Pons (tissue), 1 donor: ENCODE results near the gene VPS26C.

ENCODE experiments used
- DNase-seq: peaks from one replicate; pipeline ENCODE4 v3.0.0-alpha.2; 2016; ENCODE audit warnings: low spot score

VPS26C gene

DNA sequence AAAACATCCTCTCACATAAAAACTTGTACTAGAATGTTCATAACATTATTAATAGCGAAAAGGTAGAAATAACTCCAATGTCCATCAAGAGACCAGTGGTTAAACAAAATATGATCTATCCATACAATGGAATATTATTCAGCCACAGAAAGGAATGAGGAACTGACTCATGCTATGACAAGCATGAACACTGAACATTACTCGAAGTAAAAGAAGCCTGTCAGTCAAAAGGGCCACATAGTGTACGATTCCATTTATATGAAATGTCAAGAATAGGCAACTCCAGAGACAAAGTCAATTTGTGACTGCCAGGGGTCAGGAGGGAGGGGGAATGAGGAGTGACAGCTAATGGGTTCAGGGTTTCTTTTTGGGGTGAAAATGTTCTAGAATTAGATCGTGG lies 2.3 kb downstream of the VPS26C start:
- no peak for DNase-seq

DNA sequence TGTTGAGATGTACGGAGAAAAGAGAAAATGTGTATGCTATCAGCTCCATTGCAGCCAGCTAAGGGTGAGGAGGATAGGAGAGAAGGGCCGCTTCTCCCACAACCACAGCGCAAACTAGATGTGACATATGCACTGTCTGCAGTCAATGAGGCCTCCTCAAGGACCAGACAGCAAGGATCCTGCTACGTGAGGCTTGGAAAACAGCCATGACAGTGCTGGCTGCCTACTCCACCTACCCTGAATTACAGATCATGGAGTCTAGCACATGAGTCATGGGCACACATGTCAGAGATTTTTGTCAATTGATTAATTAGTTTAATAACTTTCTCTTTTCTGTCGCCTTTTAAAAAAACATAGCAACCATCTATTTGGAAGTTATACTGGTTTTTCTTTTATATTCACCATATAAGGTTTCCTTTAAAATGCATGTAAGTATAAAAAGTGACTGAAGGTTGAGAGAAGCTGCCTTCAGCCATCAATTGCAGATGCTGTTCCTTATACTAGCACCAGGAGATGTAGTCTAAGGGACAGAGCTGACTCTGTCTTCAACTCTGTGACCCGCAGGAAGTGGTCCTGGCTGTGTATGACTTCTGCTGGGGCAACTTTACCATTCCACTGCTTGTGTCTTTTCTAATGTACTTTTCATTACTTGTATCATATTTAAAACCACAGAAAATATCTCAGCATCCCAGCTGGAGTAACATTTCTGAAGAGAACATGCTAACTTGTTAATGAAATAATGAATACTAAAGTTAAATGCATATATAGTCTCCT lies 3.1 kb downstream of the VPS26C start:
- DNase-seq = no peak

DNA sequence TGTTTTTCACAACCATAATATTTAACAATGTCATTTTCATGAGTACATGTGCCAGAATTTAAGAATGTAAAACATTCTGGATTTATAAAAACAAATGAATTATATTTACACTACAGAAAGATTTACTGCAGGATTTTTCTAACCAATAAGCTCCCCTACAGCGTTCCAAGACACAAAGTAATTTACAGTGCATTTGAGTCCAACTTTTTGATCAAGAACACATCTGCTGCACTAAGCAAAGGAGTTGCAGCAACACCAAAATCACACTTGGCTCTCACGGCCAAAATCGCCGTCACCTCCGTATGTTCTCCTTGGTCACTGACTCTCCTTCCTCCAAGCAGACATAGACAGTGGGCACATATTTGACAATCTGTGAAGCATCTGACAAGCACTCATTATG lies 7.7 kb downstream of the VPS26C start:
- no peak for DNase-seq

DNA sequence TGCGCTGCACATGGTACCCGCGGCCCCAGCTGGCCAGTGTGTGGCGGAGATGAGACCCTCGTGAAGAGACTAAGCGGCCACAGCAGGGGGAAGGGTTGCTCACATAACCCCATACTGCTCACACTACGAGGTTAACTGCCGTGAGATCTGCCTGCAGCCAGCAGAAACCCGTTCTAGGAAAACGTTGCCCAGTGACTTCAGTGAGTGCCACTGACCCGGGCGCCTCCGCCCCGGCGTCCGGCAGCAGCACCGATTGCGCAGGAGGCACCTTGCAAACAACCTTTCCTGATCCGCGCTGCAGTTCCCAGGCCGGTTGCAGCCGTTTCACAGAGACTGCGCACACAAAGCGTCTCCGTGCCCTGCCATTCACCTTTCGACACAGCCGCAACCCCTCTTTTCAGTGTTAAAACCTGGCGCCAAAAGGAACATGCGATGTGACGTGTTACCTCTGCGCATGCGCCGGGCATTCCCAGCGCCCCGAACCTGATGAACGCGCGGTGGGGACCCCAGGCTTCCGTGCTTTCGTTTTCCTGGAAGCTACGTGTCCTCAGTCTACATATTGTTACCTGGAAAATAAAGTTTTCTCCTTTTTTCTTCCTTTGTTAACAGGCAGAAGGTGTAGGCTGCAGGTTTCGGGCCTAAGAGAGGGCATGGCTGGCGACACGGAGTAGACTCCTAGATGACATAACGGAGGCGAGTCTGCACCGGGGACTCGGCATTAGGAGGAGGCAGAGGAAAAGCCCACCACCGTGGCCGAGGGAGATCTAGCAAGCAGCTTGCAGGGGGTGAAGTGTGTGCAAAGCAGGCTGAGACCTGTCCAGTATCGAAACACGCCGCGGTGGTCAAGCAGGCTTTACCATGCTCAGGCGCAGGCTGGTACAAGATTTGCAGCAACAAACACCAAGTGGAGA lies 8.9 kb downstream of the VPS26C start:
- peak; percentile 68 for DNase-seq

DNA sequence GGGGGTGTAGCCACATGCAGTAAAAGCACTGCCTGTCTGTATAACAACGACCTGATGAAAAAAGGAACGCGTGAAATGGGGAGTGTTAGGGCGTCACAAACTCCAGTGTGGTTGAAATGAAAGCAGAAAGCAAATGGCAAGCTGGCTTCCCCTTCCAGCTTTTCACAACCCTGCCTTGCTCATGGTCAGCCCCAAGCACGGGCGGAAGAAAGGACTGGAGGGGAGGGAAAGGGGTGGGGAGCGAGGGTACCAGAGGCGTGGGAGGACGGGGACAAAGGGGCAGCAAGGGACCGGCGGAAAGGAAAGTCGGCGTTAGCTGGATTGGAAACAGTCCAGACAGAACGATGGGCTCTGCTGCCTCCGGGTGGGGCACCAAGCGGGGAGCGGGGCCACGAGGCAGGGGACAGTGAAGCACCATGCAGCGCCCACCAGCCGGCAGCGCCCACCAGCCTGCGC lies 9.6 kb downstream of the VPS26C start:
- DNase-seq = no peak

DNA sequence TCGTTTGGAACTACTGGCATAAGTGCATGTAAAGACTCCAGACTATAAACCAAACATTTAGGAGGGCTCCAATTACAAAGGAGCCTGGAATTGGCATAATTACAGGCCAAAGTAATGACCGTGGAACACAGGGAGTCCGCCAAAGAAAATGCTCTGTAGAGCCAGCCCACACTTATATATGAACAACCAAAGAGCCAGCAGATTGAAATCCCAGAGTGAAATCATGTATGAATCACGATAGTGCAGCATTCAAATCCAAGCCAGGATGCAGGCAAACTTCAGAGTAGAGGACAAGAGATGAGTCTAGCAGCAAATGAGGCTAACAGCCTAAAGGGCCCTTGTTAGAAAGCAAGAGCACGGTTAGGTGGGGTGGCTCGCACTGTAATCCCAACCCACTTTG lies 13.1 kb downstream of the VPS26C start:
- no peak for DNase-seq

DNA sequence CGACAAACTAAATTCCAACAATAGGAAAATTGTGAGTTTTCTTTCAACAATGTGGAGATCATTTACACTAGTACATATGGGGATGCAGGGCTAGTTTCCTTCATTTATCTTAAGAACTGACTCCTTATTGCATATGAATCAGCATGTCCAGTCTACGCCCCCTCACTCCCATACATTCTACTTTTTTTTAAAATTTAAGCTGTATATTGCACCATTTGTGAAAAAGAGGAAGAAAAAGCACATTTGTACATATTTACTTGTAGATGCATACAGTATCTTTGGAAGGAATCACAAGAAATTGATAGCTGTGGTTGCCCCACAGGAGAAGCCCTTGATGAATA lies 15.9 kb downstream of the VPS26C start:
- no peak for DNase-seq

DNA sequence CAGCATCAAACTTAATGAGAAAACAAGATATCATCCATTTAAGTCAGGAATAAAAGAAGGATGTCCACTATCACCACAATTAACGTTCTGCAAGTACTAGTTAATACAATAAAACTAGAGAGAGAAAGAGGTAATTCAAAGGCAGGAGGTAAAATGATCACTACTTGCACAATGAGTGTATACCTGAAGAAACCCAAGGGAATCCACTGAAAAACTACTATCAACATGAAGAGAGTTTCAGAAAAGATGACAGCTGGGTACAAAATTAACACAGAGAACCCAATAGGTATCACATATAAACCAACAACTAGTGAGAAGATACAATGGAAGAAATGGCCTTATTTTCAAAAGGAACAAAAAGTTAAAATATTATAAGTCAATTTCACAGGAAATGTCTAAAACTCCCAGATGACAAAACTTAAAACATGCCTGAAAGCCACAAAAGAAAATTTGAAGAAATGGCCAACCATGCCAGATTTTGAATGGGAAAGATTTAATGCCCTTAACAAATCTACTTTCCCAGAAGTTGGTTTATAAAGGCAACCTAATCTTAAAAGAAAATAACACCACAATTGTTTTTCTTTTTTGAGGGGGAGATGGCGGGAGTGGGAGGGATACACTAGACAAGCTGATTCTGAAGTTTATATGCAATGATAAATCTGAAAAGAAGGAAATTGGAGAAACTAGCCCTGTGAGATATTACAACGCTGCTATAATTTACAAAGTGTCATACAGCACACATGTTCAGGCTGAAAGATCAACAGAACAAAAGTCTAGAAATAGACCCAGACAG lies 17.8 kb downstream of the VPS26C start:
- no peak for DNase-seq

DNA sequence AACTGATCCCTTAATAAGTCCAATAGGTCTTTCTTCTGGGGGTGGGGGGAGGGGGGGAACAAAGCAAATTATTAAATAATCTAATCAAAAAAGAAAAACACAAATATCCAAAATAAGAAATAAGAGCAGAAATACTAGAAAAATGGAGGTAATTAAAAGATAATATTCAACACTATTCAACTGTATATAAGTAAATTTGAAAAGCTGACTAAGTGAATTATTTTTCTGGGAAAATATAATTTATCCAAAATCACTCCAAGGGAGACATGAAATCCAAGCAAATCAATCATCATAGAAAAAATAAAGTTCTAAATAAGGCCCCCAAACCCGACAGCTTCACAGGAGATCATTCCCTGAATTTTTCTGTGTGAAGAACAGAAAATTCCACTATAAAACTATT lies 18.8 kb downstream of the VPS26C start:
- DNase-seq = no peak

DNA sequence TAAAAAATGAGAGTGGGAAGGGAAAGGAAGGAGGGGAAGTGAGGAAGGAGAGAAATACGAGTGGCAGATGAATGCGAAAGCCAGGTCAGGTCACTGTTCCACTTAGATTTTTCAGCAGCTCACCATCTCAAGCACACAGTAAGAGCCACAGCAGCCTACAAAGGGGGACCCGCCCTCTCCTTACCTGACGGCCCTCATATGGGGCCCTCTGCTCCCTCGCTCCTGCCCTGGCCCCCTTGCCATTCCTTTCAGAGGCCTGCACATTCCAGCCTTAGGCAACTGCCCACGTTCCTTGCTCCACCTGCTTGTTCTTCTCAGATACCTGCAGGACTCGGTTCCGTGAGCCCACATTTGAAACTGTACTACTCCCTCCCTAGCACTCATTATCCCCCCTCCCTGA lies 22.0 kb downstream of the VPS26C start:
- DNase-seq = no peak

DNA sequence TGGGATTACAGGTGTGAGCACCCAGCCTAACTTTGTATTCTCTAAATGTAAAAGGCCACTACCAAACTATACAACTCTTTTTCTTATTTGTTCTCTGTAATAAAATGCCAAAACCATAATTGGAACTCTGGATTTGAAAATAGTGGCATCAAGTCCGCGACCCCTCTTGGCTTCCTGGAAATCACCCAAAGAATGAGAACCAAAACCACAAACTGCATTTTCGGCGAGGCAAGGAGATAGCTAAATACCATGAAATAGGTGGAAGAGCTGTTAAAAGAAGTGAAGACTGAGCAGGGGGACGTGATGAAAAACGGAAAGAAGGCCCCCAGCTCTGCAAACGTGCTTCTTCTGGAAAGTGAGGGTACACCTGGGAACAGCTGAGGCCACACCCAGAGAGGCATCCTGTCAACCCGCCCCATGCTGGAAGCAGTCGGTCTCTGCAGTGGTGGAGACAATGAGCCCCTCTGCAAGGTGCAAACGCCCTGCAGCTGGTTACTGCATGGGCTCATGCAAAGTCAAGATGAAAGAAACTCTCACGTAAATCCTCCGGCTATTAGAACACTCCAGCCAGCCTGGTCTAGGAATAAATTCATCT lies 22.5 kb downstream of the VPS26C start:
- no peak for DNase-seq

DNA sequence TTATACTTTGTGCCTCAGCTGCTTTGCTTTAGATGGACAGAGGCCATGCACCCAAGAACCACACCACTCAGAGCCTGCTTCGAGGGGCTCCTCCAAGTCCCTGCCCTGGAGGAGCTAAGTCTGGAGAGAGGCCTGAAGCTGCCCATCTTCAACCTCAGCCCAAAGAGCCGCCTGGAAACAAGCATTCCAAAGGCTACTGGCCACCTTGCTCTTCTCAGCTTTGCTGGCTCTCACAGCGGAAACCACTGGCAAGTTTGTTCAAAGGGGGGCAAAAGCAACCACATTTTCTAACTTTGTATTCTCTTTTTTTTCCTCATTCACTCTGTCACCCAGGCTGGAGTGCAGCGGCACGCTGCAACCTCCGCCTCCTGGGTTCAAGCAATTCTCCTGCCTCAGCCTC lies 23.2 kb downstream of the VPS26C start:
- DNase-seq = no peak

DNA sequence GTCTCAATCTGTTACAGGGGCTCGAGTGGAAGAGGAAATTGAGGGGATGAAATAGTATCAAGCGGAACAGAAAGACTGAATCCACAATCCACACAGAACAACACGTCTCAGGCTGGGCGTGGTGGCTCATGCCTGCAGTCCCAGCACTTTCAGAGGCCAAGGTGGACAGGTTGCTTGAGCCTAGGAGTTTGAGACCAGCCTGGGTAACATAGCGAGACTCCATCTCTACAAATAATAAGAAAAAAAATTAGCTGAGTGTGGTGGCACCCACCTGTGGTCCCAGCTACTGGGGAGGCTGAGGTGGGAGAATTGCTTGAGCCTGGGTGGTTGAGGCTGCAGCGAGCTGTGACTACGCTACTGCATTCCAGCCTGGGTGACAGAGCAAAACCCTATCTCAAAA lies 25.7 kb downstream of the VPS26C start:
- DNase-seq = no peak

DNA sequence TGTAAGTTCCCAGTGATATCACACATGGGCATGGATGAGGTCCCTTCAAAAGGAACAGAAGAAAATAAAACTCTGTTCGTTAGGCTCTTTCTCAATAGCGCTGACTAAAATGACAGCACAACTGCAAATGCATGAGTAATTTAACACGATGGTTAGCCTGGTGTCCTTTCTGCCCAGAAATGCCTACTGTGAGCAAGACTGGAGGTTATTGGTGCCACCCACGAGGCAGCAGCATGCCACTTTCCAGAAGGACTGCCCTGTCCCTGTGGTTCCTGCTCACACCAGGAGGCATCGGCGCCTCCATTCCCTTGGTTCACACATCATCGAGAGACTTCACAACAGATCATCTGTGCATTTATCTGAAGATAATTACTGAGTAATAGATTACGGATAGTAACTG lies 26.2 kb downstream of the VPS26C start:
- DNase-seq = no peak

DNA sequence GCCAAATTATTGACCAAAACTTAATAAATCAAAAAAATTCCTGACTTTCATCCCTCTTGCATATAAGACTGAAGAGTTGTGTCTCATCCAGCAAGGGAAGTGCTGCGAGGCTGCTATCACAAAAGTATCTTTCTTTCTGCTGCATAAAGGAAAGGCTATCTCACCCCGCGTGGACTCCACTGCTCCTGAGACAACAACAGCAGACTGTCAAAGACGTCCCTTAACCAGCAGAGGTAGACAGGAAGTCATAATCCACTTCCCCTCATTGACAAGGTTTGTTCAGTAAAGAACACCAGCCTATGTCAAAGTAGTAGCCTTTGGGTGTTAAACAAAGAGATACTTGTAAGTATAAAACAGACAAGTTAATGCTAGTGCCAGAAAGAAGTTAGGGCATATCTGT lies 29.4 kb downstream of the VPS26C start:
- DNase-seq = peak; percentile 45

DNA sequence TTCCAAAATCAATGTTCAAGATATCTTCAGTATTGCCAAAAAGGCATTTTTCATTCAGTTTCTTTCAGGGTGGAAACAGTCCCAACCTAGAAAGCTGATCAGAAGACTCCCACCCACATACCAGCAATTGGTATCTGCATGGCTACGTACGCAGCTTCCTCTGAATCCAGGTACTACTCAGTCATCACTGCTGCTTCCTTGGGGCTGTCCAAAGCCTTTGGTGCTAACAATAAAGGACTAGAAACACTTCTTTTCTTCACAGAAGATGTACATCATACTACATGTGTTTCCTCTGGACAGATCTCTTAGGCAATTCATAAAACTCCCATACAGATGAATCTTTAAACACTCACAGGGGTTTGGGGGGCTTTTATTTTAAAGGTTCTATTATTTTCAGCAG lies 29.8 kb downstream of the VPS26C start:
- DNase-seq = no peak

DNA sequence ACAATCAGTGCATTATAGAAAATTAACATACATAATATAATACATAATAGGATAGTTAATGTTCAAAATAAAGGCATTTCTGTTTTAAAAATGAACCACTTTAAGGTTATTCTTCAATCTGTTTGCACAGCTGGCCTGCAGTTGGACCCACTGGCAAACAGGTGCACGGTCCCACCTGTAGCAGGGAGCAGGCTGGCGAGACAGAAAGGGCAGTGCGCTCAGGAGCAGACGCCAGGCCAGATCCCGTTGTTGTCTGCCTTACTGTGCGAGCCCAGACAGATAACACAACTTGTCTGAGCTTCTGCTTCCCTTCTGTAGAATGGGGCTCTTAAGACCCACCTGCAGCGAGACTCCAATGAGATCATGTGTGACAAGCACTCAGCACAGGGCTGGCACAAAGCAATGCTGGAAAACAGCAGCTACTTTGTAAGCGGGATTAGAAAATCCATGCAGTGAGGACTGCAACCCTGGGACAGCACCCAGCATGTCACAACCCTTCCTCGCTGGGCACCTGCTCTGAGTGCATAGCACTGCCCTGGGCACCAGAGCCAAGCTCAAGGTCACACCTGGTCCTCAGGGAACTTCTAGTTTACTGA lies 33.5 kb downstream of the VPS26C start:
- DNase-seq = no peak

DNA sequence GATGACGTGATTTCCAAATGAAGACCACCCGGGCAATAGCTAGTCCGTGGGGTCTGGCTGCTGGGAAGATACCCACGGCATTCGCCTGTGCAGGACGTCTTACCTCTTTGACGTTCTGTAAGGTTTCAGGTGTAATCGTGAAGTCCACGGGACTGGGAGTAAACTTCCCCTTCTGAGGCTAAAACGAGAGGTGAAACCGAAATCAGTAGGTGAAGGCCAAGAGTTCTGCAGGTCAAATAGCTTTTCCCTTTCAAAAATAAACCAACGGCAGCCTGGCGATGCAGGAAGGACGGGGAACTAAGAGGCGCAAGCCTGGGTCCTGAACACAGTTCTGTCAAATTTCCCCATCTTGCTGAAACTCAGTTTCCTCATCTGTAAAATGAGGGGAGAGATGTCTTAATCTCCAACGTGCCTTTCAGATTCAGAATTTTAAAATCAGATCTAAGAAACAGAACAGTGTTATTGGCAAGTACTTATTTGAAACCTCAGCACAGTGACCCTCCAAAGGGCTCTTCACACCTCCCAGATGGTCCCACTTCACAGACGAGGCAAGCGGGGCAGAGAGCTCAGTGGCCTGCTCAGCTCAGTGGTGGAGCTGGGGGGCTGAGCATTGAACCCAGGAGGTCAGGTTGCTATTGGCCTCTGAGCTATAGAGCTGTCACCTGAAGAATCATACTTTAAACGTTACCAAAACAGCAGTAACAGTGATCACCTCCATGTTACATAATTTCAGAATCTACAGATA lies 34.7 kb downstream of the VPS26C start:
- no peak for DNase-seq

DNA sequence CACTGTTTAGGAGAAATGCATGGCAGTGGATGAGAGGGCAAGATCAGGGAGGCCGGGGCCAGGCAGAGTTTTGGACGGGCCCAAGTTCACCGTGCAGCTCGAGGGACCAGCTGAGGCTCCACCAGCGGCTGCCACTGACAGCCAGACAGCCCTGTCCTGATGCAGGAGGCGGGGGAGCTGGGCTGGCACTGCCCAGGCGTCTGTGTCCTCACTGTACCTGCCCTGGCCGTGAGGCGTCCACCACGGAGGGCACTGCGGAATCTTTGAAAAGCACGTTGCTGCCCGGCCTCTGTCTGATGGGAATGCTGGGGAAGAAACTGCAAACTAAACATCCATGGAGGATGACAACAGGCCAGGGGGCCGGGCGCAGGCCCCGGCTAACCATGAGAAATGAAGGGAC lies 35.5 kb downstream of the VPS26C start:
- DNase-seq = no peak

DNA sequence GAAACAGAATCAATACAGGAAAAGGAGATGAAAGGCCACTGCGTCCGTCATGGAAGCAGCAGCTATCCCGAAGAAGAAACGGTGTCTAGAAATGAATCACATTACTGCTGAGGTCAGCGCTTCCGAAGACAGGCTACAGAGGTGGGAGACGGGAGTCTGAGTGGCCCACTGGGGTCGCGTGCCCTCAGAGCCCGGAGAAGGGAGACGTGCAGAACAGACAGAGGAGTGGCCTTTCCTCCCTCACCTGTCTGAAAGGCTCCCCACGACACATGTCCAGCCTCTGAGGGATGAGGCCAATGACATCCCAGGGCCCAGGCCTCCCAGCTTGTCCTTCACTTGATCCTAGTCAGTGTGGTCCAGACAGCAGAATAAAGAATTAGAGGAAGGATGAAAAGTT lies 35.9 kb downstream of the VPS26C start:
- no peak for DNase-seq

DNA sequence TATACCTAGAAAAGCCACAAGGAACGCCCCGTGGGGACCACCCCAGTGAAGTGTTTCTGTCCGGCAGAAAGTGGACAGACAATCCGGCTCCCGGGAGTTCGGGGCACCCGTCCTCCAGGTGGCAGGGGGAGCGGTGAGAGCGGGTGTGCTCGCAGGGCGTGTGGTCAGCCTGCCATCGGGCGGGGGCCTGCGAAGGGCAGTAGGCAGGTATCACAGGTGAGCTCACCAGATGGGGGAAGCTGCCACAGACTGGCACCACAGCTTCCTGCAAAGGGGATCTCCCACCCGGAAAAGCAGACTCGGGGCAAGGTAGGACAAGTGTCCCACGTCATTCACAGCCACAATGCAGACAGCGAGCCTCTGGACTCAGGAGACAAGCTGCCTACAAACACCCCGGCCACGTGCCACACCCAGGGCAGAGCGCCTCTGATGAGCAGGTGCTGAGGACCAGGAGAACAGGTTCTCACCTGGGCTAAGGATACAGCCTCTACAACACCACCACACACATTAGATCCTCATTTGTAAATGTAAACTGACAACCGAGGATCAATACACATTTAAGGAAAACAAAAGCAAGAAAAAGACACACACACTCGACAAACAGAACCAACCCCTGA lies 36.4 kb downstream of the VPS26C start:
- DNase-seq = no peak
